Measurements from ENCODE around the gene MYO16. TPM values are rescaled to one million over a fixed set of nuclear protein-coding genes. Genes with fewer than 3 reads are reported as not detected.
"Not testable (repeated sequence)": the region's sequence is repeated elsewhere in the genome, so short reads cannot be mapped to it uniquely, and the experiment has no call there.

Gene MYO16
- total RNA-seq, 1 experiment from 2014 or later = 0.19 TPM

- H3K27ac Mint-ChIP-seq (ENCODE audit: unreplicated experiment) = no peak overlapping the region
- intact Hi-C loops (cut with micrococcal nuclease; ENCODE audit: unreplicated experiment) = no loop called here
- DNase-seq = no peak
- no peaks in the 10 kb centered on the region for H3K9me3 Mint-ChIP-seq (ENCODE audit: low read depth, unreplicated experiment)
- no TSS peak for BruUV-seq (replicated peaks)
- CTCF ChIA-PET = no interaction called here
- H3K36me3 Mint-ChIP-seq (ENCODE audit: insufficient read depth, unreplicated experiment) = no peaks in the 10 kb centered on the region
- H3K4me1 Mint-ChIP-seq (ENCODE audit: low read depth, unreplicated experiment) = no peaks in the 10 kb centered on the region
- TF ChIP-seq CTCF (IDR thresholded peaks at IDR 0.05; ENCODE audit: unreplicated experiment) = no peak
- no peaks in the 10 kb centered on the region for H3K27me3 Mint-ChIP-seq (ENCODE audit: unreplicated experiment)
- H3K4me3 Mint-ChIP-seq (ENCODE audit: low read depth, unreplicated experiment) = no peak overlapping the region
These were observed 355.0 kb downstream of the MYO16 start for GRCh38 chr13:108984251-108984920.

GRCh38 chr13:108985166-108985565, 355.8 kb downstream of the MYO16 start:
- H3K4me1 Mint-ChIP-seq (ENCODE audit: low read depth, unreplicated experiment) = no peaks in the 10 kb centered on the region
- no peaks in the 10 kb centered on the region for H3K36me3 Mint-ChIP-seq (ENCODE audit: insufficient read depth, unreplicated experiment)
- no peak for DNase-seq
- CTCF ChIA-PET = no interaction called here
- H3K27me3 Mint-ChIP-seq (ENCODE audit: unreplicated experiment) = no peaks in the 10 kb centered on the region
- H3K9me3 Mint-ChIP-seq (ENCODE audit: low read depth, unreplicated experiment) = no peaks in the 10 kb centered on the region
- no TSS peak for BruUV-seq (replicated peaks)
- no peak overlapping the region for H3K27ac Mint-ChIP-seq (ENCODE audit: unreplicated experiment)
- intact Hi-C loops (cut with micrococcal nuclease; ENCODE audit: unreplicated experiment) = no loop called here
- no peak overlapping the region for H3K4me3 Mint-ChIP-seq (ENCODE audit: low read depth, unreplicated experiment)
- TF ChIP-seq CTCF (IDR thresholded peaks at IDR 0.05; ENCODE audit: unreplicated experiment) = no peak

GRCh38 chr13:108987517-108987916, 358.1 kb downstream of the MYO16 start:
- Mint-ChIP-seq H3K27me3 (ENCODE audit: unreplicated experiment) (no peaks in the 10 kb centered on the region), H3K4me3 (ENCODE audit: low read depth, unreplicated experiment) (no peak overlapping the region), H3K36me3 (ENCODE audit: insufficient read depth, unreplicated experiment) (no peaks in the 10 kb centered on the region), H3K27ac (ENCODE audit: unreplicated experiment) (no peak overlapping the region), H3K9me3 (ENCODE audit: low read depth, unreplicated experiment) (no peaks in the 10 kb centered on the region), H3K4me1 (ENCODE audit: low read depth, unreplicated experiment) (no peaks in the 10 kb centered on the region)
- TF ChIP-seq CTCF (IDR thresholded peaks at IDR 0.05; ENCODE audit: unreplicated experiment) = no peak
- no peak for DNase-seq
- CTCF ChIA-PET = no interaction called here
- BruUV-seq (replicated peaks) = no TSS peak
- intact Hi-C loops (cut with micrococcal nuclease; ENCODE audit: unreplicated experiment) = no loop called here

- Mint-ChIP-seq H3K27ac (ENCODE audit: unreplicated experiment) (no peak overlapping the region), H3K36me3 (ENCODE audit: insufficient read depth, unreplicated experiment) (no peaks in the 10 kb centered on the region)
These were observed 358.5 kb downstream of the MYO16 start for GRCh38 chr13:108987944-108988343.

GRCh38 chr13:108991416-108991815, 362.0 kb downstream of the MYO16 start:
- DNase-seq; H3K27ac Mint-ChIP-seq (ENCODE audit: unreplicated experiment); H3K4me1 Mint-ChIP-seq (ENCODE audit: low read depth, unreplicated experiment); H3K9me3 Mint-ChIP-seq (ENCODE audit: low read depth, unreplicated experiment); CTCF ChIA-PET; H3K36me3 Mint-ChIP-seq (ENCODE audit: insufficient read depth, unreplicated experiment); H3K4me3 Mint-ChIP-seq (ENCODE audit: low read depth, unreplicated experiment); BruUV-seq (replicated peaks); intact Hi-C loops (cut with micrococcal nuclease; ENCODE audit: unreplicated experiment); H3K27me3 Mint-ChIP-seq (ENCODE audit: unreplicated experiment): not testable (repeated sequence)

More at GRCh38 chr13:108987944-108988343, 358.5 kb downstream of the MYO16 start:
- Mint-ChIP-seq H3K9me3 (ENCODE audit: low read depth, unreplicated experiment) (no peaks in the 10 kb centered on the region), H3K4me1 (ENCODE audit: low read depth, unreplicated experiment) (no peaks in the 10 kb centered on the region), H3K27me3 (ENCODE audit: unreplicated experiment) (no peaks in the 10 kb centered on the region), H3K4me3 (ENCODE audit: low read depth, unreplicated experiment) (no peak overlapping the region)
- DNase-seq = no peak
- TF ChIP-seq CTCF (IDR thresholded peaks at IDR 0.05; ENCODE audit: unreplicated experiment) = no peak
- BruUV-seq (replicated peaks) = no TSS peak
- CTCF ChIA-PET = no interaction called here
- intact Hi-C loops (cut with micrococcal nuclease; ENCODE audit: unreplicated experiment) = no loop called here
